GM18861 (cell line): ENCODE data around the gene DOK4.

Experiments
- ATAC-seq: cut with Tn5 transposase; IDR thresholded peaks from one replicate; pipeline ENCODE4 v1.9.1; 2021; ENCODE audit not compliant: unreplicated experiment

Gene DOK4

GRCh38 chr16:57478396-57479204 lies 7.7 kb downstream of the DOK4 start:
- ATAC-seq: no peak

GRCh38 chr16:57477531-57478202 lies 8.6 kb downstream of the DOK4 start:
- no peak for ATAC-seq

GRCh38 chr16:57476546-57477410 lies 9.5 kb downstream of the DOK4 start:
- no peak for ATAC-seq

GRCh38 chr16:57475711-57476339 lies 10.5 kb downstream of the DOK4 start:
- ATAC-seq: peak; percentile 91

GRCh38 chr16:57474671-57475661 lies 11.3 kb downstream of the DOK4 start:
- no peak for ATAC-seq

- ATAC-seq: no peak
Observed at GRCh38 chr16:57473906-57474305, 12.4 kb downstream of the DOK4 start.

- no peak for ATAC-seq
Observed at GRCh38 chr16:57473176-57473840, 13.0 kb downstream of the DOK4 start.

GRCh38 chr16:57472665-57473060 lies 13.6 kb downstream of the DOK4 start:
- no peak for ATAC-seq

- no peak for ATAC-seq
Observed at GRCh38 chr16:57471852-57472664, 14.2 kb downstream of the DOK4 start.

- ATAC-seq: no peak
Observed at GRCh38 chr16:57471209-57471608, 15.1 kb downstream of the DOK4 start.

- no peak for ATAC-seq
Observed at GRCh38 chr16:57470711-57471110, 15.6 kb downstream of the DOK4 start.

- ATAC-seq: no peak
Observed at GRCh38 chr16:57469917-57470470, 16.3 kb downstream of the DOK4 start.

- ATAC-seq: no peak
Observed at GRCh38 chr16:57469046-57469445, 17.2 kb downstream of the DOK4 start.

GRCh38 chr16:57468346-57468745 lies 17.9 kb downstream of the DOK4 start:
- no peak for ATAC-seq

GRCh38 chr16:57464523-57464922 lies 21.8 kb downstream of the DOK4 start:
- ATAC-seq: no peak

GRCh38 chr16:57462978-57463362 lies 23.3 kb downstream of the DOK4 start:
- no peak for ATAC-seq

GRCh38 chr16:57462209-57462977 lies 23.9 kb downstream of the DOK4 start, which contains the start of gene POLR2C:
POLR2C (plus strand) TSS chr16:57462679; CDS start chr16:57462725, 46 bp downstream.
- ATAC-seq: peak; percentile 85
